OCI-LY3 (cell line): ENCODE results near the gene CREG1.

Experiments
- CTCF ChIP-seq: fragments of 200-600, 300-600 bp; sonication (generic); IDR thresholded peaks from 2 replicates; pipeline ENCODE4 v1.5.1; 2014; ENCODE audit warnings: antibody characterized with exemption, low read length, low read depth
- EZH2phosphoT487 ChIP-seq: fragments of 200-600 bp; shearing (Covaris generic); IDR thresholded peaks from 2 replicates; pipeline ENCODE4 v1.6.1; 2018; ENCODE audit warnings: antibody characterized with exemption, mixed run types, low read depth

DNA sequence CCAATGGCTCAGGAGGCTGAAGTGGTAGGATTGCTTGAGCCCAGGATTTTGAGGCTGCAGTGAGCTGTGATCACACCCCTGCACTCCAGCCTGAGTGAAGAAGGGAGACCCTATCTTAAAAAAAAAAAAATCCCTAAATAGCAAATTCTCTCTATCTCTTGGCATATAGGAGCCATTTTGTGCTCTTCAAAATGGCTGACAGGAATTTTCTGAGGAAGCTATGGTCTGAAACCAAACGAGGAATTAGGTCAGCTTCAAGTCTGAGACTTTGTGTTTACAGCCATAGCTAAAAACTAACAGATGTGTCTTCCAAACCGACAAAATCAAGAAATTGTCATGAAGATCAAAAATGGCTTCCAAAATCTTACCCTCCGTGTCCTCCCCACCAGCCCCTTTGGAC is 45.8 kb downstream of the CREG1 start:
- no peak for TF ChIP-seq CTCF
- no peak for TF ChIP-seq EZH2phosphoT487
